IMR-90 (cell line): ENCODE data around the gene PPM1L. TPM values are rescaled to one million over a fixed set of nuclear protein-coding genes. Genes with fewer than 3 reads are reported as not detected.

ENCODE experiments used
- ATAC-seq: fragments of 200-7000 bp; cut with Tn5 transposase; 2 replicates; pipeline ENCODE4 v1.9.1; 2020; ENCODE audit warnings: low read depth, mild to moderate bottlenecking, moderate library complexity
- BruUV-seq: library from RNA; stranded (reverse); fragments of 400-500 nt; replicated peaks from 2 replicates; lab custom pipeline; 2021; lab: Mats Ljungman, UMichigan
- CTCF ChIA-PET: fragments of 300-600 bp; formaldehyde crosslinking; extraction: SDS; loops from one replicate; lab custom pipeline; 2021; ENCODE audit warnings: antibody characterized with exemption; lab: Yijun Ruan, JAX
- POLR2A ChIA-PET: fragments of 300-600 bp; sonication (Branson Sonifier 250); formaldehyde crosslinking; loops from one replicate; lab custom pipeline; 2022; ENCODE audit warnings: antibody characterized with exemption; ENCODE audit not compliant: unreplicated experiment; lab: Charles Lee
- DNase-seq: peaks from one replicate; pipeline ENCODE4 v3.0.0; 2013
- H2AFZ ChIP-seq: replicated peaks from 2 replicates; pipeline ENCODE3; 2013; ENCODE audit warnings: low read length, mild to moderate bottlenecking; ENCODE audit not compliant: poor library complexity
- H2AK5ac ChIP-seq: 2 replicates; pipeline ENCODE4 v1.6.1; 2013; ENCODE audit warnings: low read depth, low read length, inconsistent platforms
- H2AK9ac ChIP-seq: replicated peaks from 2 replicates; pipeline ENCODE3; 2013; ENCODE audit warnings: mild to moderate bottlenecking, low read depth, low read length, moderate library complexity; ENCODE audit not compliant: poor library complexity
- H2BK120ac ChIP-seq: 2 replicates; pipeline ENCODE4 v1.6.1; 2013; ENCODE audit warnings: low read depth, low read length, inconsistent platforms
- H2BK15ac ChIP-seq: 3 replicates; pipeline ENCODE4 v1.6.1; 2013; ENCODE audit warnings: low read depth, low read length, inconsistent platforms
- H2BK20ac ChIP-seq: 2 replicates; pipeline ENCODE4 v1.6.1; 2013; ENCODE audit warnings: low read depth, mild to moderate bottlenecking, inconsistent platforms, low read length, moderate library complexity
- H2BK5ac ChIP-seq: 2 replicates; pipeline ENCODE4 v1.6.1; 2013; ENCODE audit warnings: mild to moderate bottlenecking, low read depth, low read length, inconsistent platforms; ENCODE audit not compliant: poor library complexity, severe bottlenecking
- H3K14ac ChIP-seq: replicated peaks from 2 replicates; pipeline ENCODE4 v1.6.1; 2013; ENCODE audit warnings: low read depth, low read length, inconsistent platforms
- H3K18ac ChIP-seq: 2 replicates; pipeline ENCODE4 v1.6.1; 2013; ENCODE audit warnings: low read depth, low read length, control low read depth
- H3K23ac ChIP-seq: 2 replicates; pipeline ENCODE4 v1.6.1; 2013; ENCODE audit warnings: low read depth, low read length, inconsistent platforms
- H3K27ac ChIP-seq: 2 replicates; pipeline ENCODE4 v1.5.1; 2013; ENCODE audit warnings: mild to moderate bottlenecking, control low read depth, low read length; ENCODE audit not compliant: insufficient read depth
- H3K27me3 ChIP-seq: 2 replicates; pipeline ENCODE4 v1.6.1; 2013; ENCODE audit warnings: low read length; ENCODE audit not compliant: control insufficient read depth, insufficient read depth
- H3K36me3 ChIP-seq: 2 replicates; pipeline ENCODE4 v1.6.1; 2013; ENCODE audit warnings: low read length, mixed read lengths; ENCODE audit not compliant: control insufficient read depth, insufficient read depth
- H3K4ac ChIP-seq: 2 replicates; pipeline ENCODE4 v1.6.1; 2013; ENCODE audit warnings: low read depth, low read length, inconsistent platforms
- H3K4me1 ChIP-seq: 2 replicates; pipeline ENCODE4 v1.6.1; 2013; ENCODE audit warnings: low read length, mixed read lengths; ENCODE audit not compliant: control insufficient read depth, insufficient read depth
- H3K4me2 ChIP-seq: 2 replicates; pipeline ENCODE4 v1.6.1; 2013; ENCODE audit warnings: low read depth, mild to moderate bottlenecking, control low read depth, low read length, moderate library complexity
- H3K4me3 ChIP-seq: 2 replicates; pipeline ENCODE4 v1.5.1; 2013; ENCODE audit warnings: low read depth, mild to moderate bottlenecking, control low read depth, low read length, moderate library complexity; ENCODE audit not compliant: insufficient read depth
- H3K56ac ChIP-seq: 2 replicates; pipeline ENCODE4 v1.6.1; 2013; ENCODE audit warnings: low read length, inconsistent platforms; ENCODE audit not compliant: insufficient read depth; ENCODE audit errors: extremely low read depth
- H3K79me1 ChIP-seq, 2 experiments: 2 replicates each; pipeline ENCODE4 v1.6.1; 2013; ENCODE audit warnings: low read length in 2 of 2, inconsistent platforms in 1 of 2, low read depth in 1 of 2
- H3K9ac ChIP-seq: 2 replicates; pipeline ENCODE4 v1.6.1; 2013; ENCODE audit warnings: low read depth, low read length, control low read depth
- H3K9me1 ChIP-seq: 2 replicates; pipeline ENCODE4 v1.6.1; 2013; ENCODE audit warnings: low read length, inconsistent platforms; ENCODE audit not compliant: insufficient read depth
- H3K9me3 ChIP-seq: 2 replicates; pipeline ENCODE4 v1.6.1; 2013; ENCODE audit warnings: low read length; ENCODE audit not compliant: control insufficient read depth, insufficient read depth
- H4K20me1 ChIP-seq: 2 replicates; pipeline ENCODE4 v1.6.1; 2013; ENCODE audit warnings: low read length, inconsistent platforms; ENCODE audit not compliant: insufficient read depth
- H4K5ac ChIP-seq: 2 replicates; pipeline ENCODE4 v1.6.1; 2013; ENCODE audit warnings: mild to moderate bottlenecking, low read depth, low read length, control low read depth
- H4K8ac ChIP-seq, 2 experiments: 2 replicates each; pipeline ENCODE4 v1.6.1; 2013; ENCODE audit warnings: low read depth in 2 of 2, low read length in 2 of 2, control low read depth in 1 of 2, inconsistent platforms in 1 of 2
- H4K91ac ChIP-seq: 2 replicates; pipeline ENCODE4 v1.6.1; 2013; ENCODE audit warnings: low read depth, low read length, inconsistent platforms; ENCODE audit not compliant: insufficient read depth
- BHLHE40 ChIP-seq: fragments of 150-350 bp; IDR thresholded peaks from 2 replicates; pipeline ENCODE4 v1.6.1; 2016; ENCODE audit warnings: mild to moderate bottlenecking, low read depth, low read length
- CHD1 ChIP-seq: IDR thresholded peaks from 2 replicates; pipeline ENCODE4 v1.6.1; 2012; ENCODE audit warnings: low read depth, low read length, improper control_type of control experiment
- CTCF ChIP-seq: conservative IDR thresholded peaks from 2 replicates; pipeline ENCODE4 v1.5.1; 2012; ENCODE audit warnings: mild to moderate bottlenecking, low read depth, low read length, improper control_type of control experiment
- FOS ChIP-seq: fragments of 150-350 bp; IDR thresholded peaks from 2 replicates; pipeline ENCODE4 v1.6.1; 2016; ENCODE audit warnings: low read depth, low read length
- MAZ ChIP-seq: IDR thresholded peaks from 2 replicates; pipeline ENCODE4 v1.6.1; 2012; ENCODE audit warnings: low read depth, mild to moderate bottlenecking, low read length, improper control_type of control experiment, moderate library complexity, borderline replicate concordance
- MXI1 ChIP-seq: IDR thresholded peaks from 2 replicates; pipeline ENCODE4 v1.6.1; 2012; ENCODE audit warnings: low read depth, mild to moderate bottlenecking, low read length, moderate library complexity, borderline replicate concordance
- RCOR1 ChIP-seq: IDR thresholded peaks from 2 replicates; pipeline ENCODE4 v1.6.1; 2012; ENCODE audit warnings: mild to moderate bottlenecking, low read length, improper control_type of control experiment; ENCODE audit not compliant: insufficient replicate concordance
- RFX5 ChIP-seq: IDR thresholded peaks from 2 replicates; pipeline ENCODE4 v1.8.0; 2012; ENCODE audit warnings: low read depth, mild to moderate bottlenecking, low read length, moderate library complexity
- WGBS, 2 experiments: methylation state at CpG; one replicate each; pipeline versions ENCODE4 v1.1.5 to v1.1.7; 2013; ENCODE audit warnings: missing lambda C conversion rate in 2 of 2; ENCODE audit not compliant: insufficient read length in 1 of 2; ENCODE audit errors: extremely low coverage in 2 of 2; 5-methylcytosine and 5-hydroxymethylcytosine counted together
- dilution Hi-C: fragments of 300-500 bp; cut with HindIII; formaldehyde crosslinking; loops from one replicate; pipeline ENCODE4 v1.14.3; 2018; ENCODE audit warnings: low sequenced_read_pairs; ENCODE audit not compliant: unreplicated experiment
- in situ Hi-C: fragments of 300-500 bp; cut with MboI; formaldehyde crosslinking; loops from 3 replicates; pipeline ENCODE4 v1.14.3; 2019; ENCODE audit warnings: low sequenced_read_pairs, inconsistent platforms, mixed read lengths
- intact Hi-C: fragments of 100-400 bp; cut with micrococcal nuclease; formaldehyde crosslinking; loops from 2 replicates; pipeline ENCODE4 v1.10.0; 2022
- polyA plus RNA-seq, 3 experiments: library from polyadenylated mRNA; depleted of rRNA; stranded (reverse); fragments of >200 nt; gene quantifications; 2 replicates each; pipeline ENCODE4 v1.2.3, GENCODE V29; 2012; ENCODE audit warnings: low replicate concordance in 1 of 3
- total RNA-seq: library from RNA; depleted of rRNA; stranded (reverse); fragments of >200 nt; gene quantifications from 2 replicates; pipeline ENCODE4 v1.2.3, GENCODE V29; 2012

The PPM1L gene
- total and polyA plus RNA-seq, 2 of the 4 experiments (the other 2 are of a cell fraction) = 0.14 to 0.18 TPM

- dilution Hi-C loops = no loop called here
- CTCF ChIA-PET = no interaction called here
These were observed 325.6 kb downstream of the PPM1L start for GRCh38 chr3:161081633-161082032.

More at GRCh38 chr3:161081633-161082032, 325.6 kb downstream of the PPM1L start:
- BruUV-seq = no TSS peak
- no peak overlapping the region for H3K56ac ChIP-seq
- H3K36me3 ChIP-seq = no peaks in the 10 kb centered on the region; the same call in 1 of the 2 replicates
- no peak overlapping the region for H3K23ac ChIP-seq
- H2BK15ac ChIP-seq = no peak overlapping the region
- H3K9ac ChIP-seq = no peak overlapping the region
- no peak overlapping the region for H2BK5ac ChIP-seq
- no peaks in the 10 kb centered on the region for H3K9me3 ChIP-seq
- TF ChIP-seq FOS (no peak), MAZ (no peak), MXI1 (no peak), RFX5 (no peak), CTCF (no peak), RCOR1 (no peak), CHD1 (no peak), BHLHE40 (no peak)
- H3K4ac ChIP-seq = no peak overlapping the region
- H3K79me1 ChIP-seq = no peaks in the 10 kb centered on the region
- POLR2A ChIA-PET = no interaction called here
- no peak overlapping the region for H2BK120ac ChIP-seq
- no peak overlapping the region for H2AK5ac ChIP-seq
- in situ Hi-C loops = no loop called here
- no peak overlapping the region for H3K4me2 ChIP-seq
- H3K18ac ChIP-seq = no peak overlapping the region
- H3K4me3 ChIP-seq = no peak overlapping the region
- H4K8ac ChIP-seq = no peak overlapping the region
- H3K27me3 ChIP-seq = no peaks in the 10 kb centered on the region
- no peak for ATAC-seq
- no peak overlapping the region for H4K91ac ChIP-seq
- H4K5ac ChIP-seq = no peak overlapping the region
- H4K20me1 ChIP-seq = no peaks in the 10 kb centered on the region
- H3K9me1 ChIP-seq = 0 out of 2 replicates have a peak, but pooled peaks cover 4% of the 10 kb centered on the region
- no peak overlapping the region for H3K14ac ChIP-seq
- WGBS, 2 experiments = no CpG with 5 or more reads among the region's 4 CpGs
- no peak overlapping the region for H2AFZ ChIP-seq
- intact Hi-C loops = no loop called here
- no peak overlapping the region for H2AK9ac ChIP-seq
- no peak overlapping the region for H3K27ac ChIP-seq
- H2BK20ac ChIP-seq = no peak overlapping the region
- no peaks in the 10 kb centered on the region for H3K4me1 ChIP-seq
- DNase-seq = no peak
